Colon (tissue), 2 donors: Measurements from ENCODE around the gene TOR1A.

ENCODE experiments used
- FAIRE-seq: peaks from 2 replicates; lab custom pipeline; 2012; peaks lifted over from hg19 to GRCh38; lab: Jason Lieb, UNC
- donor health status: control.
- donor health status: control.

Gene TOR1A

DNA sequence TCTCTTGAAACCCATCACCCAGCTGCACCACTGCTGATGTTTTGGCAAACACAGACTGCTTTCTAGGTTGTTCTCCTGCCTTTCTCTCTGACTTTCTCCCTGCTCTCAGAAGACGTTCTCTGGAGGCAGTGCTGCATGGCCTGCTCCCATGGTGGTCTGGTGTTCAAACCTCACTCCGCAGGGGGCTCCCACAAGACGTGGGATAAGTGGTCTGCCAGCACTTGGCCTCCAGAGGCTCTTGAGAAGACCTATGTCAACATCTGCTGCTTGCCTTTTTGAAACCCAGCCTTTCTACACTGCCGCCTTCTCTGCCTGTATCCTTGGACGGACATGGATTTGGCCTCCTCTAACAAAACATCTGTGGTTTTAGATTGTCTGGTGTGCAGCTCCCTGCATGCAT lies 27.9 kb upstream of the TOR1A start:
- FAIRE-seq, result no peak

- FAIRE-seq, result no peak
These were observed 27.1 kb upstream of the TOR1A start for GRCh38 chr9:129850821-129851550.

- no peak for FAIRE-seq
These were observed 26.0 kb upstream of the TOR1A start for GRCh38 chr9:129849901-129850300.

- FAIRE-seq, result no peak
These were observed 24.9 kb upstream of the TOR1A start for GRCh38 chr9:129848712-129849441.

DNA sequence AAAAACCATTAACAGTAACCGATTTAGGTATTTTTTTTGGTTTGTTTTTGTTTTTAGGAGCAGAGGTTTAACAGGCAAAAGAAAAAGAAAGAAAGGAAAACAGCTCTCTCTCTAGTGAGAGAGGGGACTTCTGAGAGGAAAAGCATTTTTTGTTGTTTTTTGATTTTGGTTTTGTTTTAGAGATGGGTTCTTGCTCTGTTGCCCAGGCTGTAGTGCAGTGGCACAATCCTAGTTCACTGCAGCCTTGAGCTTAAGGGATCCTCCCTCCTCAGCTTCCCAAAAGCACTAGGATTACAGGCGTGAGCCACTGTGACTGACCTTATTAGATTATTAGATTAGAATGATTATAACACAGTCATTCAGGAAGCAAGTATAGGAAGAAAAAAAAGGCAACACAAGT lies 21.4 kb upstream of the TOR1A start:
- FAIRE-seq, result no peak

DNA sequence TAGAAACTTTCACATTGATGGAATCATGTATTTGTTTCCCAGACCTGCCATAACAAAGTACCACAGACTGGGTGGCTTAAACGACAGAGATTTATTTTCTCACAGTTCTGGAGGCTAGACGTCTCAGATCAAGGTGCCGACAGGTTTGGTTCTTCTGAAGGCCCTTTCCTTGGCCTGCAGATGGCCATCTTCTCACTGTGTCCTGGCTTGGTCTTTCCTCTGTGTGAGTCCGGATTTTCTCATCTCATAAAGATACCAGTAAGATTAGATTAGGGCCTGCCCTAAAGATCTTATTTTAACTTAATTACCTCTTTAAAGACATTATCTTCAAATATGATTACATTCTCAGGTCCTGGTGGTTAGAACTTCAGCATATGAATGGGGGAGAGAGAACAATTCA lies 17.1 kb upstream of the TOR1A start:
- FAIRE-seq, result no peak

DNA sequence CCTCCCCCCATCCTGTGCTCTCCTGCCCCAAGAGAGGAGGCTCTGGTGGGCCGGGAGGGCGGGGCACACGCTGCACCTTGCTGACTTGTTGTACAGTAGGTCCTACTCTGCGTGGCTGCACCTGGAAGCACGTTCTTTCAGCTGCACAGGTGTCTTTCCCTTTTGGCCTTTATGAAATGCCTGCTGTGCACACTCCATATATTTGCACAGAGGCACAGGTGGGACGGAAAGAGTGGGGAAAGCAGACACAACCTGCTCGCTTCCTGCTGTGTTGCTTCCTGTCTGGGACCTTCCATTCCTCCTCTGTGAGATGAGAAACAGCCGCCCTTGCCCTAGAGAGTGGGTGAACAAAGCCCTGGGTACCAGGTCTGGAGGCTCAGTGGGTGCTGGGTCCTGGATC lies 16.1 kb upstream of the TOR1A start:
- no peak for FAIRE-seq

DNA sequence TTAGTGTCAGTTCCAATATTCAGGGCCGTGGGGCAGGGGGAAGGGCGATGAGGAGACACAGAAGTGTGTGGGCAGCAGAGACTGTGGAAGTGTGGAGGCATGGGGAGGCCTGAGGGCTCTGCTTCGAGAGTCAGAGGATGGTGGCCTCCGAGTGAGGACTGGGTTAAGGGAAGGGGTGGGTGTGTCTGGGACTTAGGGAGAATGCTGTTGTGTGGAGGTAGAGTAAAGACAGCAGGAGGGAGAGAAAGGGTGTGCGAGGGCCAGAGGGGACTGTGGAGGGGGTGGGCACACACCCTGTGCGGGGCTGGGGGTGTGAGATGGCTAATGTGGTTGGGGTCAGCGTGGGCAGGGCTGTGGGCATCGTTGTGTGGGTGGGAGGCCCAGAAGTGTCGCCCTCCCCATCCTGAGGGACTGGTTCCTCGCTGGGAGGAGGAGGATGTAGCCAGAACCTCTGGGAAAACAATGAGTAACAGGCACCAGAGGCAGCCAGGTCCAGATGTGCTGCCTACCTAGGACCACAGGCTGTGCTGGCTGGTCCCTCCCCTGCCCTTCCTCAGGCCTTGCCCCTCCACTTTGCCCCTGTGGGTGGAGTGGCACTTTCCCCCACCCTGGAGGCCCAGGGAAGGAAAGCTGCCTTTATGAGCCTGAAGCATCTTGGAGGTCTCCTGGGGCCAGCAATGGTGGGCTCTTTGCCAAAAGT lies 15.5 kb upstream of the TOR1A start:
- FAIRE-seq, result no peak

DNA sequence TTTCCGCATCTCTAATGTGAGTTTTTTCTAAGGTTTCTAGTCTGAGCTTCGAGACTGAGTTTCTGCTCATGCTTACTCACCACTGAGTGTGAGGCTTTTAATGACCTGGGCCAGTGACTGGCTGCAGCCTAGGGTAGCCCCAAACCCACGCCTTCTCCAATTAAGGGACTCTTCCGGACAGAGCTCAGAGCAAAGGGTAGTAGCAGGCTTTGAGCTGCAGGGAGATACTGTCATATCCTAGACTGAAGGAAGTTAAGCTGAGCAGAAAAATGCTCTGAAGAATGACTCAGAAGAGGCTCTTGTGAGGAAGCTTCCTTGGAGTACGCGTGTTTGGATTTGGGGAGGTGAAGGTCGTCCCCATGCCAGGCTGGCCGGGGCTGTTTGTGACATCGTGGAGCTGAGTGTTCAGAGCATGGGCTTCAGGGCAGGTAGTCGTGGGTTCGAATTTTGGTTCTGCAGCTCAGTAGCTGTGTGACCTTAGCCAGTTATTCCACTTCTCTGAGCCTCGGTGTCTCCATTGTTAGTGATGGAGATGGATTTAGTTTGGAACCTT lies 14.8 kb upstream of the TOR1A start:
- FAIRE-seq, result no peak

DNA sequence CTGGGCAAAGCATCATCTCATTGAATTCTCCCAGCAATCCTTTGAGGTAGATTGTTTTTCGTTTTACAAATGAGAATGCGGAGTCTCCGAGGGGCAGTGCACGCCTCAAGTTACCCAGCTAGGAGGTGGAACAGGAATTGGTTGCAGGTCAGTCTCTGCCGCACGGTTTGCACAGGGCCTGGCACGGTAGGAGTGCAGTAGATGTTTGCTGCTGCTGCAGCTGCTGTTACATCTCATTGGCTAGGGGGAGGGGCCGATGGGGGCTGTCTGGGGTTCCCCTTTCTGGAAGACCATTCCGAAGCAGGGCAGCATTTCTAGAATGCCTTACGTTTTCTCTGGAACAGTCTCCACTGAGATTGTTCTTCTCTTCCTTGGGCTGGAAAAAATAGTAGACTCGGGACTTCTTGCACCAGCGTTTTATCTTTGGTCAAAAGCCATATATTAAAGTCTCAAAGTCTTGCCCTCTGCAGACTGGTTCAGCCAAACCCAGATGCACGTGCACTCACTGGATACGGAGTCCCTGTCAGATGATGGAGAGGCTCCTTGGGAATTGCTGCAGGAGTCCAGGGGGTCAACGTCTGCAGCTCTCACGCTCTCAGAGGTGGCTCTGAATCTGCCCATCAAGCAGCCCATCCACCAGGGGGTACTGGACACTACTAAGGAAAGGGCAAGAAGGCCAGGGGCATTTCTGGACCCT lies 12.5 kb upstream of the TOR1A start:
- no peak for FAIRE-seq

DNA sequence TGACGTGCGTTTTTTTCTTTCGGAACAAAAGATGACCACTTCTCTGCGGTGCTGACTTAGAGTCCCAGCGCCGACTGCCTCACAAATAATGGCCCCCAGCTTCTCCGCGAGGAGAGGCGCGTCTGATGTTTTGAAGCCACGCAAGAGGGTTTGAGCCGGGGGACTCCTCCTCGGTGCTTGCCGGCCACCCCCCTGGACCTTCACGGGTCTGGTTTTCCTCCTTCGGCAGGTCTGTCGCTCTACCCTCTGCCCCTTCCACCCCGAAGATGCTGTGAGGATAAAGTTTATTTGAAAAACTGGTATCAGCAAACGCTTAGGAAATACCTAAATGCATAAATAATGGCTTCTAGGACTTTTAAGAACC lies 11.9 kb upstream of the TOR1A start:
- no peak for FAIRE-seq

GRCh38 chr9:129835128-129835859 lies 11.4 kb upstream of the TOR1A start, which contains the start of the genes C9orf78 and USP20:
Gene C9orf78 (minus strand): TSS chr9:129835275. CDS start chr9:129835221, 54 bp downstream.
Gene USP20 (plus strand): TSS chr9:129835458. CDS start chr9:129852556, 17,098 bp downstream.
- FAIRE-seq, result no peak

DNA sequence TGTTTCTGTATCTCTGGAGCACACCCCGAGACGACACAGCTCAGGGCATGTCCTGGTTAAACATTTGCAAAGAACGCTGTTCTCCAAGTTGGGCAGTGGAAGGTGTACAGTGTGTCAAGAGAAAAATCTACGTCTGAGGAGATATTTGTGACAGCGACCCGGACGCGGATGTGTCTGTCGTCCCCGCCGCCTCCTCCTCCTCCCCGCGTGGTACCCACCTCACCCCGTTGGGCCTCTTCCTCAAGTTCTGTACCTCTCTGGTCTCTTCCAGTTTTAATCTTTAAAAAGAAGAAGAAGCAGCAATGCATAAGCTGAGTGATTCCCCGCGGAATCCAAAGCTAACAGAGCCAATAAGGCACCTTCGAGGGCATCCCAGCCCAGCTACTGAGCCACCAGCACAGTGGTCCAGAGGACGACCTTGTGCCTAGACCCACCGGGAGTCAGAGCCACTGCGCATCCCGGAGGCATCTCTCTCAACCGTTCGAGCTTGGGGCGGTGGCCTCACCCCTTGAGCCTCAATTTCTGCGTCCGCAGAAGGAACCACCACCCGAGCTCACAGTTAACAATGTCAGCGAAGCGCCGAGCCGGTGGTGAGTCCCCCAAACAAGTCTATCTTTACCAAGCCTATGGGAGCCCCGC lies 10.7 kb upstream of the TOR1A start:
- no peak for FAIRE-seq

DNA sequence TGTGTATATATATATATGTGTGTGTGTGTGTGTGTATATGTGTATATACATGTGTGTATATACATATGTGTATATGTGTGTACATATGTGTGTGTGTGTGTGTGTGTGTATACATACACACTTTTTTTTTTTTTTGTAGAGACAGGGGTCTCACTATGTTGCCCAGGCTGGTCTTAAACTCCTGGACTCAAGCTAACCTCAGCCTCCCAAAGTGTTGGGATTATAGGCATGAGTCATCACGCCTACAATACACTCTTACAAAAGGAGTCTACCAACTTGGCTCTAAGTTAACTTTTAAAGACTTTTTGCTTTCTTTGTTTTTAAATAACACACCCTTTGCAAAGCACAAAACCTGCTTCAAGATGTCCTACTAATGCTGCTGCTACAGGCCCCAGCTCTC lies 9.0 kb upstream of the TOR1A start:
- FAIRE-seq, result no peak

DNA sequence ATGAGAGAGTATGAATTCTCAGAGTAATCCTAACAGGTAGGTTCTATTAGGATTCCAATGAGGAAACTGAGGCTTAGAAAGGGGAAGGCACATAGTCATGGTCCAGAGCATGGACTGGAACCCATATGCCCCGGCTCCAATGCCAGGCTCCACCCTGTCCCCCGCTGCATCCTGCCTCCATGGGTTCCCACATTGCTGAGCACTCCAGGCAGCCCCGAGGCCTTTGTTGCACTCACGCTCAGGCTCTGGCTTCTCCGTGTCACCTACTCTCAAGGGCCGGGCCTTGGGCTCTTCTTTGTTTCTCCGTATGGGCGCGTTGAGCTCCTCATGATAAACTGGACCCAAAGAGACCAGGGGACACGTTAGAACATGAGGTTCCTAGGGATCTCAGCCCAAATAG lies 5.0 kb upstream of the TOR1A start:
- FAIRE-seq, result no peak

- FAIRE-seq, result no peak
These were observed 4.1 kb upstream of the TOR1A start for GRCh38 chr9:129828051-129828450.

- FAIRE-seq, result no peak
These were observed 2.8 kb upstream of the TOR1A start for GRCh38 chr9:129826759-129827158.

DNA sequence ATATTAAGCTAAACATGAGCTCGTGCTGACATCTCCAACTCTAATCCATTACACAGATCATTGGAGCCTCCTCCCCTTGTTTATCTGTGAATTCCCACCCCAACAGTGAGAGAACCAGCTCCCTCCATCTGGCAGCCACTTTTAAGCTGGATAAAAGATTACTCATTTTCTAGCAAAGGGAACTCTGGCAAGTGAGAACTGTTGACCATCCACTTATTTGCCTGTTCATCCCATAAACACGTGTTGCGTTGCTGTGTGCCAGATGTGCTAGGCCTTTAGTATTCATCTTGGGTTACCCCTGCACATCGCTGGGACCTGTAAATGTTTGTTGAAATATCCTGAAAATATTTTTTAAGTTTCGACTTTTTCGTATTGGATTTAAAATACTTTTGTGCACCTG lies 2.4 kb upstream of the TOR1A start:
- no peak for FAIRE-seq

DNA sequence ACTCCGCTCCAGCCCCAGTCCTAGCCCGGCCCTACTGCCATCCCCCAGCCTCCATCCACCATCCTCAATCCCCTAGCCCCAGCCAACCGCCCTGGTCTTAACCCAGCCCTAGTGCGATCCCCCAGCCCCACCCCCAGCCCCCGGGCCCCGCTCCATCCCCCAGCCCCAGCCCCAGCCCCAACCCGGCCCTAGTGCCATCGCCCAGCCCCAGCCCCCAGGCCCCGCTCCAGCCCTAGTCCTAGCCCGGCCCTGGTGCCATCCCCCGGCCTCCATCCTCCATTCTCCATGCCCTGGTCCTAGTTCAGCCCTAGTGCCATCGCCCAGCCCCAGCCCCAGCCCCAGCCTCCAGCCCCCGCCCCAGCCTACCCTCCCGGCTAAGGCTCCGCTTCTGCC lies 398 bp downstream of the TOR1A start:
- no peak for FAIRE-seq

GRCh38 chr9:129822898-129823541 lies 916 bp downstream of the TOR1A start:
- FAIRE-seq, result no peak
